GM18505 (cell line): ENCODE measurements around the gene YAE1.
"Not testable (repeated sequence)": the region's sequence is repeated elsewhere in the genome, so short reads cannot be mapped to it uniquely, and the experiment has no call there.

Experiments
- ATAC-seq: cut with Tn5 transposase; IDR thresholded peaks from one replicate; pipeline ENCODE4 v1.9.1; 2021; ENCODE audit not compliant: unreplicated experiment
- POLR2A ChIP-seq: IDR thresholded peaks from 4 replicates; pipeline ENCODE4 v1.6.1; 2011; ENCODE audit warnings: borderline replicate concordance; ENCODE audit not compliant: insufficient read depth, insufficient read length; ENCODE audit errors: extremely low read depth

The YAE1 gene

DNA sequence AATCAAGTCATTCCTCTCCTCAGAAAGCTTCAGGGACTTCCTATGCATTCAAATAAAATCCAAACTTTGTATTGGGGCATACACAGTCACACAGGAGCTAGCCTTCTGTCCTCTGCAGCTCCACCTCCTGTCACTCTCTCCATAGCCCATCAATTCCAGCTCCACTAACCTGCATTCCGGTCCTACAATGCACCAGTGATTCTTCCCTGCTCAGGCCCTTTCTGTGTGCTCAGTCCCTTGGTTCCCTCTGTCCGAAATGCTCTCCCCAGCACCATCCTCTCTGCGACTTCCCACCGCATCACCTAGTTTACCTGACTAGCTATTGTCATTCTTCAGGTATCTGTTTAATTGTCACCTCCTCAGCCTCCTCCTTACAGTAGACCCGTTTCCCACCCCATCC lies 26.4 kb upstream of the YAE1 start:
- no peak for ATAC-seq
- TF ChIP-seq POLR2A, result no peak

DNA sequence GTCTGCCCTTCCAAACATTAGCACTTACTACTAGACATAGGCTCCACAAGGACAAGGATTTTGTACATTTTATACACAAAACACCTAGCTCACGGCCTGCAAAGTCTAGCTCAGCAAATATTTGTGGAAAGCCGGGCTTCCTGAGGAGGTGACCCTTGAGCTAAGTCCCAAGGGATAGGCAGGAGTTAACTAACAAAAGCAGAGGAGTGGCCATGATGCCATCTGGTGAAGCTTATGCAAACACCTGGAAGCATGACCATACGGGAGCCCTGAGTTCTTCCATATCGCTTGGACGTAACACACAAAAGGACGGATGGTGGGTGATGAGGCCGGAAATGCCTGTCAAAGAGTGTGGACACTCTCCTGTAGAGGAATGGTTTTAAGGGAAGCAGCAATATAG lies 25.9 kb upstream of the YAE1 start:
- no peak for ATAC-seq
- no peak for TF ChIP-seq POLR2A

DNA sequence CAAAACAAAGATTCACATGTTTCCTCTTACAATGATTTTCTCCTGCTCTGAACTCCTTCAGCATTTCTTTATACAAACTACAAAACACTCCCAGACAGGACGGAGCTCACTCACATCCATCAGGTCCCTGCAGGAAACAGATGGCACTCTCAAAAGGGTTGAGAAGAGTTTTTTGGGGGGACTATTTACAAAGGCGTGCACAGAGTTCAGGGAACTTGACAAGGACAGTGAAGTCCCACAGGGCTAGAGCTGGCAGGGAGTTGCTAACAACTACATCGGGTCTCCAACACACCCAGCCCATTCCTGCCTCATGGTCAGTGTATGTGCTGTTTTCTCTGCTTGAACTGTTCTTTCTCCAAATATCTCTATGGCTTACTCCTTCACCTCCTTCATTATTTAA lies 24.7 kb upstream of the YAE1 start:
- no peak for ATAC-seq
- no peak for TF ChIP-seq POLR2A

DNA sequence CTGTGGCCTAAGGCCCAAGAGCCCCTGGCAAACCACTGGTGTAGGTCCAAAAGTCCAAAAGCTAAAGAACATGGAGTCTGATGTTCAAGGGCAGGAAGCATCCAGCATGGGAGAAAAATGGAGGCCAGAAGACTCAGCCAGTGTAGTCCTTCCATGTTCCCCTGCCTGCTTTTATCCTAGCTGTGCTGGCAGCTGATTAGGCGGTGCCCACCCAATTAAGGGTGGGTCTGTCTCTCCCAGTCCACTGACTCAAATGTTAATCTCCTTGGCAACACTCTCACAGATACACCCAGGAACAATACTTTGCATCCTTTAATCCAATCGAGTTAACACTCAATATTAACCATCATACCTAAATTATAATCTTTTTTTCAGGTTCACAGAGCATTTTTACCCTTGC lies 21.4 kb upstream of the YAE1 start:
- ATAC-seq, result not testable (repeated sequence)

DNA sequence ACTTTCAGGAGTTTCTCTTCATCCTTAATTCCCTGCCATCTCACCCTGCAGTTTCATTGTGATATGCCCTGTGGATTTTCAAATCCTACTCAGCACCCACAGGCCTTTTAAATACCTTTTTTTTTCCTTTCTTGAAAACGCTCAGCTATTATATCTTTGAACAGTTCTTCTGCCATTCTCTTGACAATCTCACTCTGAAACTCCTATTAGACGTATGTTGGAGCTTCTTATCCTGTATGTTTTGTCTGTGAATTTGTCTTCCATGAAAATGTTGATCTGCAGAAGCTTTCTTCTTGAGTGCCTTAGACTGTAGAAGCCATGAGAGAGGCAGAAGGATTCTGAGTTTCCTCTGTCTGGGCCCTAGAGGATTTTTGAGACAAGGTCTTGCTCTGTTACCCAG lies 18.9 kb upstream of the YAE1 start:
- no peak for ATAC-seq
- TF ChIP-seq POLR2A, result no peak

DNA sequence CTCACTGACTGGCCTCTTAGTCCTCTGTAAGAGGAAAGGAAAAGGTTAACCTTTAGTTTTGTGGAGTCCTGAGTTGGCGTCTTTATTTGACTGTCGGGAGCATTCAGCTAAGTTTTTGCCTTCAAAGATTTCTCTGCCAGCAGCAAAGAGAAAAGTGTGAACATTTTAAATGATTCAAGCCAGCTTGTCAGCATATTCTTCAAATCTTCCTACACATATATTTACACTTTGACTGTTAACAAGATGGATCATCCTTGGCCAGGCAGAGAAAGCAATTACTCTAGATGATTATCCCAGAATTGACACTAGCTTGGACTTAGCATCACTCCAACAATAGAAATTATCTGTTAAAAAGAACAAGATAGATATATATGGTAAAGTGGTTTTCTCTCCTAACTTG lies 15.8 kb upstream of the YAE1 start:
- no peak for ATAC-seq
- no peak for TF ChIP-seq POLR2A

DNA sequence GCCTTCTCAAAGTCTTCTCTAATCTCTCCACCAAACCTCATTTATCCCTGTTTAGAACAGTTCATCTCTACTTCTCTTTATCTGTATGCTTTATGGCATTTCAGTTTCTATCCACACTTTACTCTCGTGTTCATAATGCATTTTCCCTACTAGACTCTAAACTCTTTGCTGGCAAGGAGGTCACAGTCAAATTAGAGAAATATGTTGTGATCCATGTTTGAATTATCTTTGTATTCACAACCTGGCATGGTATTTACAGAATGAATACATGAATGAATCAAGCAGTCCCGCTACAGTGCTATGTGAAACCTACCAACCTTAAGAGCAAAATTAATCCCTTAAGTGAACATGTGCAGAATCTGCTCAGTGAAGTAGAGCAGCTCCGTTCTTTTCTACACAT lies 12.8 kb upstream of the YAE1 start:
- no peak for ATAC-seq
- TF ChIP-seq POLR2A, result no peak

DNA sequence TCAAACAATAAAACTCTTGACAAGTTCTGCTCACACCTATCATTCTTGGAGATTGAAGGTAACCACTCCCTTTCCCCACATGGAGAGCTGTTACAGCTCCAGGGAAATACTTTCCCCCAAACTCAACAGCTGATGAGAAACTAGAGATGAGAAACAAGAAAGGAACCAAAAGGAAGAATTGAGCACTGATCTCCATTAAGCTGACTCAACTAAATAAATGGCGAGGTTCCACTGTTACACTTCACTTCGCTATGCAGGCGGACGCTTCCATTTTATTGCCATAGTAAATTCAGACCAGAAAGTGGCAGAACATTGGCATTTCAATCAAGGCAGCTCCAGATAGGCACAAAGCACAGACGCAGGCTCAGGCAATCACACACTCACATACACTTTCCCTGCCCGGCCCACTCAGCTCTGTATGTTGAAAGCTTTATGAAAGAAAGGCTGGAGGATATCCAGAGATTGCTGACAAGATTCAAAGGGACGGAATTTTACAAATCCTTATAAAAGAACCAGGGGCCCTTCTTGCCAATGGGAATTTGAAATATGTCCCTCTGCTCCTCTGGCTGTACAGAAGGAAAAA lies 11.5 kb upstream of the YAE1 start:
- TF ChIP-seq POLR2A, result no peak
- no peak for ATAC-seq

DNA sequence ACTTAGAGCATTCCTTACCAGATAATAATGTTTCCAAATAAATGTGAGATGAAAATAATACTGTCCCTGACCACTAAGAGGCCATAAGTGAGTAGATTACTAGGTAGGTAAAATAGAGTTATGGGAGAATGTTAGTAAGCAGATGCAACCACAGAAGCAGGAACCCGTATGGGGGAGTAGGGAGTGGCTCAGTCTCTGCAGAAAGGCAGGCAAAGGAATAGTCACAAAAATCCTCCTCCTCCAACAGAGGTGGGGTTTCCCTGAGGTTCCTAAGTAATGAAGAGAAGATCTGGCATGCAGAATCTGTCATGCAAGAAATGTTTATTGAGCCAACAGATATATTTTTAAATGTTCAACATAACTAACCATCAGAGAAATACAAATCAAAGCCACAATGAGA lies 9.0 kb upstream of the YAE1 start:
- no peak for TF ChIP-seq POLR2A
- ATAC-seq, result no peak

DNA sequence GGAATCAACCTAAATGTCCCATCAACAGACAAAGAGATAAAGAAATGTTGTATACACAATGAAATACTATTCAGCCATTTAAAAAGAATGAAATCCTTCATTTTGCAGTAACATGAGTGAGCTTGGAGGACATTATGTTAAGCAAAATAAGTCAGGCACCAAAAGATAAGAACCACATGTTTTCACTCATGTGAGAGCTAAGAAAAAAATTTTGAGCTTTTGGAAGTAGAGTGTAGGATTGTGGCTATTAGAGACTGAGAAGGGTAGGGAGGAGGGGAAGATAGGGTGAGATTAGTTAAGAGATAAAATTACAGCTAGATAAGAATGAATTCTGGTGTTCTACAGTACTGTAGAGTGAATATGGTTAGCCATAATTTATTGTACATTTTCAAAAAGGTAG lies 8.3 kb upstream of the YAE1 start:
- TF ChIP-seq POLR2A, result no peak
- no peak for ATAC-seq

DNA sequence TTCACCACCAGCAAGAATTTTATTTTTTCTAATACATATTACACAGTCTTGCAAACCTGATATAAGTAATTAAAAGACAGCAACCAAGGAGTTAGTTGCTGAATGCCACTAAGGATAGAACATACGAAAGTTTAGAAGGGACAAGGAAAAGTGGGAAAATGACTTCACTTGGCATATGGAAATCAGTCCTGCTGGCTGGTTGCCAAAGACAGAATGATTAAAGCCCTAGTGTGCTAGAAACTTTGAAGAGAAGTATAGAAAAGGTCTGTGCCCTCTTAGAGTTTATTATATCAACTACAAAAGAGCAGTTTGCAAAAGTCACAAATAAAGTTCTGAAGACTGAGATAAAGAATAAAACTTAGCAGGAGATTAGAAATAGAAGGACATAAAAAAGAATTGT lies 5.8 kb upstream of the YAE1 start:
- no peak for TF ChIP-seq POLR2A
- ATAC-seq, result no peak

DNA sequence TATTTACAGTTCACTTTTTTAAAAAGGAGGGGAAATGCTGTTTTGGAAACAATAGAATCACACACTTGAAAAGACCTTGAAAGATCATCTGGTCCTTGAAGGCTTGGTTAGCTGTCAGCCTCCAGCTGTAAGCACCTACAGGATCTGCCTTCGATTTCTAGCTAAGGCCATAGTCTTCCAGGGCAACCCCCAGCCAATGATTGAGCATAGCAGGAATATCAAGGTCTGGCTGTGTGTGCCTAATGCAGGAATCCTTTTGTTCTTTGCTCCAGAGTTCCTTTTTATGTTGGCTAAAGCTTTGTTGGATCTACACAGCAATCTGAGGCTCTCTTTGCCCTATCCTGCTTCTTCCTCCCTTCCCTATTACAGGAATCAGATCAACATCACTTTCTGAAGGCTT lies 5.2 kb upstream of the YAE1 start:
- TF ChIP-seq POLR2A, result no peak
- no peak for ATAC-seq

DNA sequence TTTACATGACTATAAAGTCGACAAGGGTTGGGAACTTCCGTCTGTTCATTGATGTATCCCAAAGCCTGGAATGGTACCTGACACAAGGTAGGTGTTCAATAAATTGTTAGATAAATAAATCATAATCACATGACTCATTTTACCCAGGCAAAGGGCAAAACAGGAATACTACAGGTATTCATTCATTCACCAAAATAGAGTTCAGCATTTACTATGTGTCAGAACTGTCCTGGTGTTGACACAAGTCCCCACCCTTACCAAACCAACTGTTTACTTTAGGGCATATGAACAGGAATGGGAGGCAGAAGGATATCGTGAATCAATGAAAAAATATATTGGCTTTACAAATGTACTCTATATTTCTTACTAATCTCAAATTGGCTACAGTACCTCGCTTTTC lies 666 bp upstream of the YAE1 start:
- no peak for TF ChIP-seq POLR2A
- no peak for ATAC-seq

DNA sequence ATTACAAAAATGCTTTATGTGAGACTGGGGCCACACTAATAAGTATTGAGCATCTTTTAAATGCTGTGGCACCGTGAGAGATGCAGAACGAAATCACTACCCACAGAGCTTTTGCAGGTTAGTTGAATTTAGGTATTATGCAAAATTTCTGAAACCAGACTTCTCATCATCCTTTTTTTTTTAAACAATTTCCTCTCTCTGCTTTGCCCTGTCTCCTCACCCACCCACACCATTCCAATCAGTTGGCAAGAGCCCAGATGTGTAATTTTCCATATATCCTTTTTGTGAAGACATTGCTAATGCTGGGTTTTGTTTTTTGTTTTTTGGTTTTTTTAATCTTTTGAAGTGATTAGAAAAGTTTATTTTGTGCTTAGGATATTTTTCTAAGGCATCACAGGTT lies 1.1 kb downstream of the YAE1 start:
- no peak for TF ChIP-seq POLR2A
- ATAC-seq, result no peak

DNA sequence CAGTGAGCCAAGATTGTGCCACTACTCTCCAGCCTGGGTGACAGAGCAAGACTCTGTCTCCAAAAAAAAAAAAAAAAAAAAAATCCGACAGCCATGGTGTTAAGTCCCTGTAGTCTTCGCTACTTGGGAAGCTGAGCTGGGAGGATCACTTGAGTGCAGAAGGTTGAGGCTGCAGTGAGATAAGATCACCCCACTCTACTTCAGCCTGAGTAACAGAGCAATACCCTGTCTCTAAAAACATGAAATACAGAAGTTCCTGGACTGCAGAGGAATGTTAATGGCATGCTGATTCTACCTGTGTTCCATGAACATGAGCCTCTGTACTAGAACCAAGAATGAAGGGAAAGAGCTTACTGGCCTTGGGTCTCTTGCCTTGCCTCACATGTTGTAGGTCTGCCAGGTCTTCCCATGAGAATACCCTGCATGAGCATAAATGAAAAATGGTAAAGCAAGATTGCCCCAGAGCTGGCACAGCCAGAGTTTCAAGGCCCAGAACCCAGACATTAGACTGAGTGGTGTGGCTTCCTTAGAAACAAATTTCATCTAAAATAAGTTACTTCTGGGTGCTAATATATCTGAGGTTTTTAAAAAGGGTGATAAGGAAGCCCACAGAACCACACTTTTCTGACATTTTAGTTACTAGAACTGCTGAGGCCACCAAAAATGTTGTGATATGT lies 8.6 kb downstream of the YAE1 start:
- TF ChIP-seq POLR2A, result no peak
- no peak for ATAC-seq
